ENCODE measurements around the gene PRKN.

The PRKN gene

GRCh38 chr6:162336359-162336758, 391.2 kb downstream of the PRKN start:
- TF ChIP-seq REST (IDR thresholded peaks at IDR 0.05; ENCODE audit: insufficient replicate concordance, low read depth) (no peak), SPI1 (IDR thresholded peaks at IDR 0.05; ENCODE audit: borderline replicate concordance, low read depth) (no peak), POLR2AphosphoS5 (IDR thresholded peaks at IDR 0.05; ENCODE audit: low read depth) (no peak), GABPA (IDR thresholded peaks at IDR 0.05; ENCODE audit: low read depth) (no peak)
- TF ChIP-seq, protein P1, sequence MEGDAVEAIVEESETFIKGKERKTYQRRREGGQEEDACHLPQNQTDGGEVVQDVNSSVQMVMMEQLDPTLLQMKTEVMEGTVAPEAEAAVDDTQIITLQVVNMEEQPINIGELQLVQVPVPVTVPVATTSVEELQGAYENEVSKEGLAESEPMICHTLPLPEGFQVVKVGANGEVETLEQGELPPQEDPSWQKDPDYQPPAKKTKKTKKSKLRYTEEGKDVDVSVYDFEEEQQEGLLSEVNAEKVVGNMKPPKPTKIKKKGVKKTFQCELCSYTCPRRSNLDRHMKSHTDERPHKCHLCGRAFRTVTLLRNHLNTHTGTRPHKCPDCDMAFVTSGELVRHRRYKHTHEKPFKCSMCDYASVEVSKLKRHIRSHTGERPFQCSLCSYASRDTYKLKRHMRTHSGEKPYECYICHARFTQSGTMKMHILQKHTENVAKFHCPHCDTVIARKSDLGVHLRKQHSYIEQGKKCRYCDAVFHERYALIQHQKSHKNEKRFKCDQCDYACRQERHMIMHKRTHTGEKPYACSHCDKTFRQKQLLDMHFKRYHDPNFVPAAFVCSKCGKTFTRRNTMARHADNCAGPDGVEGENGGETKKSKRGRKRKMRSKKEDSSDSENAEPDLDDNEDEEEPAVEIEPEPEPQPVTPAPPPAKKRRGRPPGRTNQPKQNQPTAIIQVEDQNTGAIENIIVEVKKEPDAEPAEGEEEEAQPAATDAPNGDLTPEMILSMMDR (IDR thresholded peaks at IDR 0.05; ENCODE audit: insufficient read depth, low read length) = no peak
- DNase-seq (ENCODE audit: low read depth in 1 of 2, low spot score in 1 of 2) = no peak
- Histone ChIP-seq H3K27ac (replicated peaks) (no peak overlapping the region), H3K4me3 (replicated peaks; ENCODE audit: insufficient read depth, low read length) (no peak overlapping the region), H3K27me3 (ENCODE audit: insufficient read depth, poor library complexity, severe bottlenecking) (no peaks in the 10 kb centered on the region)

DNA sequence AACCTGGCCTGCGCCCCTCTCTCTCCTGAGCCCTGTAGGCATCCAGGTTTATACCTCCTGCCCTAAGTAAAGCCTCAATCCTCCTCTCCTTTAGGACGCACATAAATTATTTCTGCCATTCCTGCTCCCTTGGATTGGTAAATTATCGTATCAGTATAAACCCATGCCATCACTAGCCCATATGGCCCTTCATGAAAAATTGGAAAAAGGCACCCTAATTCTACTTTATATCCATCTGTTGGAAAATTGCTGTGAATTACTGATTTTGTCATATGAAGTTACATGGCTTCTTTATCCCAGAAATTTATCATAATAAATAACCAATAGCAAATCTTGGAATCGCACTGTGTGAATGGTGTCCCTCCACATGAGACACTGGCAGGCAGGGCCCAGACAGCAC, 395.2 kb downstream of the PRKN start:
- TF ChIP-seq, protein P1 (IDR thresholded peaks at IDR 0.05; ENCODE audit: insufficient read depth, low read length) = no peak
- TF ChIP-seq GABPA (IDR thresholded peaks at IDR 0.05; ENCODE audit: low read depth) (no peak), SPI1 (IDR thresholded peaks at IDR 0.05; ENCODE audit: borderline replicate concordance, low read depth) (no peak), POLR2AphosphoS5 (IDR thresholded peaks at IDR 0.05; ENCODE audit: low read depth) (no peak), REST (IDR thresholded peaks at IDR 0.05; ENCODE audit: insufficient replicate concordance, low read depth) (no peak)

GRCh38 chr6:162331911-162332310, 395.7 kb downstream of the PRKN start:
- no peak overlapping the region for H3K27ac ChIP-seq (replicated peaks)
- no peaks in the 10 kb centered on the region for H3K27me3 ChIP-seq (ENCODE audit: insufficient read depth, poor library complexity, severe bottlenecking)
- TF ChIP-seq POLR2AphosphoS5 (IDR thresholded peaks at IDR 0.05; ENCODE audit: low read depth) = no peak
- TF ChIP-seq GABPA (IDR thresholded peaks at IDR 0.05; ENCODE audit: low read depth) = no peak
- TF ChIP-seq SPI1 (IDR thresholded peaks at IDR 0.05; ENCODE audit: borderline replicate concordance, low read depth) = no peak
- TF ChIP-seq REST (IDR thresholded peaks at IDR 0.05; ENCODE audit: insufficient replicate concordance, low read depth) = no peak
- no peak overlapping the region for H3K4me3 ChIP-seq (replicated peaks; ENCODE audit: insufficient read depth, low read length)
- no peak for DNase-seq (ENCODE audit: low read depth in 1 of 2, low spot score in 1 of 2)

More for the DNA sequence above, 395.2 kb downstream of the PRKN start:
- Histone ChIP-seq H3K4me3 (replicated peaks; ENCODE audit: insufficient read depth, low read length) (no peak overlapping the region), H3K27ac (replicated peaks) (no peak overlapping the region), H3K27me3 (ENCODE audit: insufficient read depth, poor library complexity, severe bottlenecking) (no peaks in the 10 kb centered on the region)
- DNase-seq (ENCODE audit: low read depth in 1 of 2, low spot score in 1 of 2) = no peak
